Mucosa of descending colon (tissue), 3 donors: ENCODE data around the gene AMTN. TPM values are rescaled to one million over a fixed set of nuclear protein-coding genes. Genes with fewer than 3 reads are reported as not detected.
"Not testable (repeated sequence)": the region's sequence is repeated elsewhere in the genome, so short reads cannot be mapped to it uniquely, and the experiment has no call there.

Experiments used
- ATAC-seq: fragments of 200-7000 bp; cut with Tn5 transposase; one replicate; pipeline ENCODE4 v1.9.1; 2020; ENCODE audit warnings: mild to moderate bottlenecking, moderate library complexity
- DNase-seq, 3 donors: peaks; one replicate each; pipeline ENCODE4 v3.0.0-alpha.2; 2020
- H3K36me3 ChIP-seq: fragments of 200-600 bp; one replicate; pipeline ENCODE4 v1.8.0; 2021; ENCODE audit warnings: low read depth, mild to moderate bottlenecking
- H3K4me1 ChIP-seq: fragments of 200-600 bp; one replicate; pipeline ENCODE4 v1.8.0; 2021; ENCODE audit warnings: low read depth, mild to moderate bottlenecking
- H3K4me3 ChIP-seq: fragments of 200-600 bp; one replicate; pipeline ENCODE4 v1.8.0; 2021; ENCODE audit warnings: mild to moderate bottlenecking
- H3K9me3 ChIP-seq: fragments of 200-600 bp; one replicate; pipeline ENCODE4 v1.8.0; 2021; ENCODE audit warnings: mild to moderate bottlenecking
- CTCF ChIP-seq: fragments of 200-600 bp; IDR thresholded peaks from one replicate; pipeline ENCODE4 v1.8.0; 2022; ENCODE audit warnings: antibody characterized with exemption, mild to moderate bottlenecking
- intact Hi-C, 2 donors: fragments of 100-400 bp; cut with DNase I in 1 of 2; cut with micrococcal nuclease in 1 of 2; formaldehyde crosslinking; loops; one replicate each; pipeline versions ENCODE4 v1.11.0 to v1.11.1; 2022; cut with DNase I, micrococcal nuclease
- total RNA-seq, 3 donors: library from RNA; stranded (reverse); fragmentation: NEBNext Ultra II Directional in 2 of 3; extraction: Animal tissue kit (Norgen Biotek cat#: 25700) in 2 of 3; gene quantifications; one replicate each; pipeline versions ENCODE4 v1.2.1 to v1.2.4, GENCODE V29; 2021 to 2023
- donor health status: DM: no; HTN: no; CAD: no; lungs with moderate emphysema.
- donor health status: DM: no; HTN: no; CAD: no.
- donor health status: DM: no; HTN: yes; CAD: no.

The AMTN gene
- total RNA-seq, 3 donors from 2014 or later, result not detected

- intact Hi-C loops, result no loop called here
- Histone ChIP-seq H3K36me3 (no peaks in the 10 kb centered on the region), H3K4me3 (no peak overlapping the region), H3K9me3 (no peaks in the 10 kb centered on the region), H3K4me1 (no peaks in the 10 kb centered on the region)
- ATAC-seq (no peak), DNase-seq (no peak)
- TF ChIP-seq CTCF, result no peak
Measured at GRCh38 chr4:70518716-70519115, 347 bp downstream of the AMTN start.

GRCh38 chr4:70522626-70523025, 4.3 kb downstream of the AMTN start:
- intact Hi-C loops, result no loop called here
- DNase-seq, result no peak
- no peak for TF ChIP-seq CTCF
- H3K4me3 ChIP-seq, result no peak overlapping the region
- H3K36me3 ChIP-seq, result no peaks in the 10 kb centered on the region
- ATAC-seq, result no peak
- no peaks in the 10 kb centered on the region for H3K4me1 ChIP-seq
- H3K9me3 ChIP-seq, result no peaks in the 10 kb centered on the region

GRCh38 chr4:70530997-70531396, 12.6 kb downstream of the AMTN start:
- intact Hi-C loops, result no loop called here

GRCh38 chr4:70531981-70532380, 13.6 kb downstream of the AMTN start:
- no peak for TF ChIP-seq CTCF
- Histone ChIP-seq H3K9me3 (no peaks in the 10 kb centered on the region), H3K36me3 (no peaks in the 10 kb centered on the region), H3K4me1 (no peaks in the 10 kb centered on the region), H3K4me3 (no peak overlapping the region)
- DNase-seq (no peak), ATAC-seq (no peak)
- intact Hi-C loops, result no loop called here

More at GRCh38 chr4:70530997-70531396, 12.6 kb downstream of the AMTN start:
- Histone ChIP-seq H3K9me3 (no peaks in the 10 kb centered on the region), H3K4me1 (no peaks in the 10 kb centered on the region), H3K36me3 (no peaks in the 10 kb centered on the region), H3K4me3 (no peak overlapping the region)
- no peak for ATAC-seq
- no peak for DNase-seq
- TF ChIP-seq CTCF, result no peak

GRCh38 chr4:70533211-70533610, 14.8 kb downstream of the AMTN start:
- Histone ChIP-seq H3K4me1 (no peaks in the 10 kb centered on the region), H3K9me3 (no peaks in the 10 kb centered on the region), H3K36me3 (no peaks in the 10 kb centered on the region), H3K4me3 (no peak overlapping the region)
- ATAC-seq (no peak), DNase-seq (no peak)
- intact Hi-C loops, result no loop called here
- TF ChIP-seq CTCF, result no peak

GRCh38 chr4:70533791-70534190, 15.4 kb downstream of the AMTN start:
- no peaks in the 10 kb centered on the region for H3K4me1 ChIP-seq
- no peak overlapping the region for H3K4me3 ChIP-seq
- intact Hi-C loops, result no loop called here
- TF ChIP-seq CTCF, result no peak
- DNase-seq, result no peak
- no peaks in the 10 kb centered on the region for H3K9me3 ChIP-seq
- no peaks in the 10 kb centered on the region for H3K36me3 ChIP-seq
- no peak for ATAC-seq

- ATAC-seq, H3K9me3 ChIP-seq, H3K4me1 ChIP-seq, DNase-seq, H3K4me3 ChIP-seq, H3K36me3 ChIP-seq, intact Hi-C loops: not testable (repeated sequence)
Measured at GRCh38 chr4:70534886-70535285, 16.5 kb downstream of the AMTN start.
